GM21447 (cell line): ENCODE data around the gene TTLL13.
"Not testable (repeated sequence)": the region's sequence is repeated elsewhere in the genome, so short reads cannot be mapped to it uniquely, and the experiment has no call there.

Experiments
- ATAC-seq: cut with Tn5 transposase; IDR thresholded peaks from one replicate; pipeline ENCODE4 v1.9.1; 2021; ENCODE audit not compliant: unreplicated experiment

Gene TTLL13

DNA sequence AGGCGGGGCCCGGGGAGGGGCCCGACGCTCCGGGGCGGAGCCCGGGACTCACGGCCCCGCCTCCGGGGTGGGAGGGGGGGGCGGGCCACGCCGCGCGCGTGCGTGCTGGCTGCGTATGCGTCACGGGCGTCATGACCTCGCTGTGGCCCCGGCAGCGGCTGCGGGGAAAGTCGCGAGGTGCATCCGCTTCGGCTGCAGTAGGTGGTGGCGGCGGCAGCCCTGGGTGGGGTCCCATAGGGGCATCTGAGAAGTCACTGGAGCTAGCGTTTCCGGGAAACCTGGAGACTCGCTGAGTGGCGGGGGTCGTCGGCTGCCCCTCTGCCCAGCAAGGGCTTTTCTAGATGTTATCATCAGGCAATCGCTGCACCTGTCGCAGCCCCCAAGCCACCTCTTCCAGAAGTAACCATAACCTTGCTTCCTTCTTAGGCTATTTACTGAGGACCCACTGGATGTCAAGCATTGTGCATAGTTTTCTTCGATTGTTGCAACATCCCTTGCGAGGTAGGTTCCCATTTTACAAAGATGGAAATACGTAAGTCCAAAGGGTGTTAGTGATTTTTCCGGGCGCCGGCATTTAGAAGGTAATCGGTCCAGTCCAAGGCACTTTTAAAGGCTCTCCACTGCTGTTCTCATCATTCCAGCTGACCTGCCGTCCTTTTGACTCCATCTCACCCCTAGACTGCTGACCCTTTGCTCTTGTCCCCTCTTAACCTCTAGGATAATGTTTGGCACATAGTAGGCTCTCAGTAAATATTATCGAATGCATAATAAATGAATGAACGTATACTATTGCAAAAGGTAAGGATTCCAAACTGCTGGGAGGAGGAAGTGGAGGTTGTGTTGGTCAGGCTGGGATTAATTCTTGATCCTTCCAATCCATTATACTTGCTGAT lies 15.0 kb upstream of the TTLL13 start, which contains the start of gene GDPGP1:
Gene GDPGP1, plus strand, starts transcription at position 114 of the 893 bp plus-strand sequence. CDS start 6,700 bp downstream, outside the sequence.
- peak; percentile 56 for ATAC-seq

DNA sequence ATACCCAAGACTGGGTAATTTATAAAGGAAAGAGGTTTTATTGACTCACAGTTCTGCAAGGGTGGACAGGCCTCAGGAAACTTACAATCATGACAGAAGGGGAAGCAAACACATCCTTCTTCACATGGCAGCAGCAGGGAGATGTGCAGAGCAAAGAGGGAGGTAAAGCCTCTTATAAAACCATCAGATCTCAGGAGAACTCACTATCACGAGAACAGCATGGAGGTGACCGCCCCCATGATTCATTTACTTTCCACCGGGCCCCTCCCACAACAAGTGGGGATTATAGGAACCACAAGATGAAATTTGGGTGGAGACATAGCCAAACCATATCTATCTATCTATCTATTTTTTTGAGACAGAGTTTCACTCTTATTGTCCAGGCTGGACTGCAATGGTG lies 10.0 kb upstream of the TTLL13 start:
- ATAC-seq: no peak

DNA sequence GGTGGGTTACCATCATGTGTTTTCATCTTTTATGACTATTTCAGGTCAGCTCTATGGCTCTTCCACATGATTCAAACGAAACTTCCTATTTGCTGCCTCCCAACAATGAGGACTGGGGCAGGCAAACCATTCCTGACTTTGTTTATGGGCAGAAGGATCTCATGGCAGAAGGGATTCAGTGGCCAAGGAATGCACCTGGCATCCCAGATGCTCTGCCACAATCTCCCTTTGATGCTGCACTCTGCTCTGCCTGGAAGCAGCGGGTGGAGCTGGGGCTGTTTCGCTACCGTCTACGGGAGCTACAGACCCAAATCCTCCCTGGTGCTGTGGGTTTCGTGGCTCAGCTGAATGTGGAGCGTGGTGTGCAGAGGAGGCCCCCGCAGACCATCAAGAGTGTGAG lies 8.5 kb upstream of the TTLL13 start:
- no peak for ATAC-seq

DNA sequence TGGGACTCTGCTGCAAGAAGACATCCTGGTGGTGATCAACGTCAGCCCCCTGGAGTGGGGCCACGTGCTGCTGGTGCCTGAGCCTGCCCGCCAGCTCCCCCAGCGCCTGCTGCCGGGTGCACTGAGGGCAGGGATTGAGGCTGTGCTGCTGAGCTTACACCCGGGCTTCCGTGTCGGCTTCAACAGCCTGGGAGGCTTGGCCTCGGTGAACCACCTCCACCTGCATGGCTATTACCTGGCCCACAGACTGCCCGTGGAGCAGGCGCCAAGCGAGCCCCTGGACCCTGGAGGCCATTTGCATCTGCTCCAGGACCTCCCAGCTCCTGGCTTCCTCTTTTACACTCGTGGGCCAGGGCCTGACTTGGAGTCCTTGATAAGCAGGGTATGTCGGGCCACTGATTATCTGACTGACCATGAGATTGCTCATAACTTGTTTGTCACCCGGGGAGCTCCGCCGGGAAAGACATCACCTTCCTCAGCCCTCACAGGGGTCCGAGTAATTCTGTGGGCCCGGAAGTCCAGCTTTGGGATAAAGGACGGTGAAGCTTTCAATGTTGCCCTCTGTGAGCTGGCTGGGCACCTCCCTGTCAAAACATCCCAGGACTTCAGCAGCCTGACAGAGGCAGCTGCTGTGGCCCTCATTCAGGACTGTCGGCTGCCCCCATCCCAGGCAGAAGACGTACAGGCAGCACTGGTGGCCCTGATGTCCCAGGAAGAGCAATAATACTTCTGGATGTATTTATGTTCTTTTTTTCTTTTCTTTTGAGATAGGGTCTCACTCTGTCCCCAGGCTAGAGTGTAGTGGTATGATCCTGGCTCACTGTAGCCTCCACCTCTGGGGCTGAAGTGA lies 7.8 kb upstream of the TTLL13 start:
- no peak for ATAC-seq

DNA sequence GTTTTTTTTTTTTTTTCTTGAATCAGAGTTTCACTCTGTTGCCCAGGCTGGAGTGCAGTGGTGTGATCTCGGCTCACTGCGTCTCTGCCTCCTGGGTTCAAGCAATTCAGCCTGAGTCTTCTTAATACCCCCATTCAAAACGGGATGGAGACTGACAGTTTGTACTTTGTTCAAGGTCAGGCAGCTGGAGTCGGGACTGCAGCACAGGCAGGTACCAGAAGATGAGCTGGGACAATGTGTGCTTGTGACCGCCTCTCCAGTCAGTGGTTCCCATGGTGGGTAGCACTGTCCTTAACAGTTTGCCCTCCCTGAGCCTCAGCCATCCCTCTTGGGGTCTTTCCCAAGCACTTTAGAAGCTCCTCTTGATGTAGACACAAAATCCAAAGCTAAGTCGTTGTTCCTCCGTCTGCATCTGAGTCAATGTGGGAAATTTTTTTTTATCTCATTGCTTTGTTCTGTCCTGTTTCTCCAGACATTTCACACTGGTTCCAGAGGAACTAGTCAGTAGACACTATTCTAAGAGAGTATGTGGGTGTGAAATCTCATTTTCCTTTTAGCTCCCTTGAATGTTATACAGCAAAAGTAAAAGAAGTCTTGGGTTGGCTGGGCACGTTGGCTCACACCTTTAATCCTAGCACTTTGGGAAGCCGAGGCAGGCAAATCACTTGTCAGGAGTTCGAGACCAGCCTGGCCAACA lies 5.3 kb upstream of the TTLL13 start:
- ATAC-seq: no peak

DNA sequence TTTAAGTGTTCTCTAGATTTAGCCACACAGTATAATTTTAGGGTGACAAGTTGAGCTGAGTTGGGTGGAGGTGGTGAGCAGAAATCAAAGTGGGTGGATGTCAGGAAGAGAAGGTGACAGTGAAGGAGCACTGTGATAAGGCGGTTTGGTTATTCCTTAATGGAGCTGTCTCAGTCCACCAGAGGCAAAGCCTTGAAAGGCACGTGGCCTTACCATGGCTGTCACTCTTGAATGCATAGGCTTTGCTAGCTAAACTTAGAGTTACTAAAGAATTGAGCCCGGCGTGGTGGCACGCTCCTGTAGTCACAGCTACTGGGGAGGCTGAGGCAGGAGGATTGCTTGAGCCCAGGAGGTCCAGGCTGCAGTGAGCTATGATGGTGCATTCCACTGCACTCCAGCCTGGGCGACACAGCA lies 560 bp upstream of the TTLL13 start:
- ATAC-seq: no peak

DNA sequence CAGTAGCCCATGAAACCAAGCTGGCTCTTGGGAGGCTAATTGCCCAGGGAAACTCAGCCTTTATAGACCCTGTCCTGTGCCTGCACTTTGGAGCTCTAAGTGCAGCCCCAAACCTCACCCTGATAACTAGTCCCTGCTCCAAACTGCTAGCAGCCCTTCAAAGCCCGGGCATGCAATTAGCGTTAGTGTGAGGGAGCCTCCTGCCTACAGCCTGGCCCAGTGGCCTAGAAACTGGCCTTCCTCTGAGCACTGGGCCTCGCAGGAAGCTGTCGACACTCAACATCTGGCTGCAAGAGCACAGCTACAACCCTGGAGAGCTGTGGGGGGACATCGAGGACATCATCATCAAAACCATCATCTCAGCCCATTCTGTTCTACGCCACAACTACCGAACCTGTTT lies 8.4 kb downstream of the TTLL13 start:
- ATAC-seq: no peak

DNA sequence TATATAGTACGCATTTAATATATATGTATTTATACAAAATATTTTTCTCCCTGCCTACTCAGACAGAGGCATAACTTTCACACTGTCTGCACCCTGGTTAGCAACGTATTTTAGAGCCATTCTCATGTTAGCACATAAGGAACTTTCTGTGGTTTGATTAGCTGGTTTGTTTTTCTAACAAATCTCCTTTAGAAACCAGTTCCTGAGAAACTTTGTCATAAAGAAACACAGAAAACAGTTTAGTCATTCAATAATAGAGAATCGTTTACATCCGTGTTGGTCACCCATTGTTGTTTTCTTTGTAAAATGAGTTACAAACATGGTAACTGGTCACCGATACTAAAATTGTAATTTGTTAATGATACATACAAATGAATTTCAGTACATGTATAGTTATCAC lies 10.2 kb downstream of the TTLL13 start:
- ATAC-seq: peak; percentile 80

DNA sequence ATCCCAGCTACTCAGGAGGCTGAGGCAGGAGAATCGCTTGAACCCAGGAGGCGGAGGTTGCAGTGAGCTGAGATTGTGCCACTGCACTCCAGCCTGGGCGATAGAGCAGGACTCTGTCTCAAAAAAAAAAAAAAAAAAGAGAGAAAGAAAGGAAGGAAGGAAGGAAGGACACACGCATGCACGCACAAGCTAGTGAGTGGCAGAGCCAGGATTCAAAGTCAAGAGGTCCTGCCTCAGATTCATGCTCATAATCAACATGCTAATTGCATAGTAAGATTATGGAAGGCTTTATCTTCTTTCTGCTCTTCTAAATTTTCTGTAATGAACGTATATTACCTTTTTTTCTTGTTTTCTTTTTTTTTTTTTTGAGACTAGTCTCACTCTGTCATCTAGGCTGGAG lies 11.4 kb downstream of the TTLL13 start:
- not testable (repeated sequence) for ATAC-seq

DNA sequence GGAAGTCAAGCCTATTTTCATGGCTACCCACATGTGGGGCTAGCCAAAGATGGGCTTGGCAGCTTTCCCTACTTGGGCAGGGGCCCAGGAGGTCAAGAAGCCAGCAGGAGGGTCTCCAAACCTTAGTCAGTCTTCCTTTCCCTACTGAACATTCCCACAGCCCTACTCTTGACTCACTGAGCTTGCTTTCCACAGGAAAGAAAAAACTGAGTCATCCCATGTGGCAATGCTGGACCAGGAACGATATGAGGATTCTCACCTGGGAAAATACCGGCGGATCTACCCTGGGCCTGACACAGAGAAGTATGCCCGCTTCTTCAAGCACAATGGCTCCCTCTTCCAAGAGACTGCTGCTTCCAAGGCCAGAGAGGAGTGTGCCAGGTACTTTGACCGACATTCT lies 12.5 kb downstream of the TTLL13 start:
- no peak for ATAC-seq

DNA sequence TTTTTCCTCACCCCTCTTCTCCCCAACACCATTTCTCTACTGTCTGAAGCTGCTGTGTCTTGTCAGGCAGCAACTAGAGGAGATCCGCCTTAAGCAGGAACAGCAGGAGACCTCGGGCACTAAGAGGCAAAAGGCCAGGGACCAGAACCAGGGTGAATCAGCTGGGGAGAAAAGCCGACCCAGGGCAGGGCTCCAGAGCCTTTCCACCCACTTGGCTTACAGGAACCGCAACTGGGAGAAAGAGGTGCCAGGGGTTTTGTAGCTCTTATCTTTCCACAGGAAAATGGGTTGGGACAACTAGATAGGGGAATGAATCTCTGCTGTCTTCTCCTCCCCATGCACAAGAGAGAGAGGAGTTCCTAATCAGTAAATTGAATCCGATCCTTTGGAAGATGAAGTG lies 13.1 kb downstream of the TTLL13 start:
- ATAC-seq: no peak

DNA sequence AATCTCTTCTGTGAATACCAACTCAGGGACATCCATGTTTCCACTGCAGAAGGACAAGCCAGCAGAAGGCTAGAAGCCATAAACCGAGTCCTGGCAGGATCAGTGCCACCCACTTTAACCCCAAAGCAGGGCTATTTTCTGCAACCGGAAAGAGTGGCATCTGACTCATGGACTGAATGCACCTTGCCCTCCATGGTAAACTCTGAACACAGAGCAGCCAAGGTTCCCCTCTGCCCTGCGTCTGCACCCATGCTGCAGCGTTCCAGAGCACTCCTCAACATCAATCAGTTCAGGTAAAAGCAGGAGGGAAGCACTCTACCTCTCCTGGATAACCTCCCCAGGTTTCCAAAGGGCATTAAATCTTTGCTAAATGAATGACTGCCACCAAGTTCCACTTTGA lies 15.3 kb downstream of the TTLL13 start:
- ATAC-seq: no peak

DNA sequence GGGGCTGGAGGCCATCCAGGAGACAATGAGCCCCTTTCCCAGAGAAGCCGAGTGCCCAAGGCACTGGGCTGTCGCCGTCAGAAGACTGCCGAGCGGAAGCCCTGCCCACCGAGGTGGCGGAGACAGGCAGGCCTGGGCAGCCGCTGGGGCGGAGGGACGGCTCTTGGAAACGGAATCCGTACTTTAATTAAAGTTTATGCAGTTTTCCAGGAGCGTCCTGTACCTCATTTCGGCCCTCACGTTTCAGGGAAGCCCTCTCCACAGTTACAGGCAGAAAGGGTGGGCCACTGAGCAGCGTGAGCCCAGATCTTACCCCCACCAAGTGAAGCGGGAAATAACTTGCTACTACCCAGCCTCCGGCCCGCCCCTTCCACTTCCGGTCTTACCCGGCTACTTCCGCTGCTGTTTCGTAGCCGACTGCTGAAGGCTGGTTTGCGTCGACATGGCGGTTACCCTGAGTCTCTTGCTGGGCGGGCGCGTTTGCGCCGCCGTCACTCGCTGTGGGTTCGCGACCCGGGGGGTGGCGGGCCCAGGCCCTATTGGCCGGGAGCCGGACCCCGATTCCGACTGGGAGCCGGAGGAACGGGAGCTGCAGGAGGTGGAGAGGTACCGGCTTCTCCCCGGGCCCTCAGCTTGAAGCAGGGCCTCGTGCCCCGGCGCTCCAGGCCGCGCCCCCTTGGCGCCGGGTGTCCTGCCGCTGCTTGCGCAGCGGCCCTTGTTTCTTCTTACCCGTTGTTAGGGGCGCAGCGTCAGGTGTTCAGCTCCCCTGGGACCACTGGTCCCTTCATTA lies 16.1 kb downstream of the TTLL13 start, which contains the start of gene NGRN:
Gene NGRN, plus strand, starts transcription at position 402 of the 790 bp plus-strand sequence. Its CDS starts 41 bp downstream, at position 443.
- peak; percentile 90 for ATAC-seq

DNA sequence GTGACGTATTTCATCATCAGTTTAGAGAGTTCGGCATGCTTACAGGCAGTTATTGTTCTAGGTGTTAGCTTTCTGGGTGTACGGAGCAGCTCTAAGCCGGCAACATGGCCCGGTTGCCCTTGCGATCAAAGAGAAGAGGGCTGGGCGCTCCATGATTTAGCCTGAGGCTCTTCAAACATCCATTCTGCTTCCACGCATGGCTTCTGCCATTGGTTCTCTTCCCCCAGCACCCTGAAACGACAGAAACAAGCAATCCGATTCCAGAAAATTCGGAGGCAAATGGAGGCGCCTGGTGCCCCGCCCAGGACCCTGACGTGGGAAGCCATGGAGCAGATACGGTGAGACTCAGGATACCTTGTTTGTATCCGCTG lies 16.7 kb downstream of the TTLL13 start:
- ATAC-seq: peak; percentile 5

DNA sequence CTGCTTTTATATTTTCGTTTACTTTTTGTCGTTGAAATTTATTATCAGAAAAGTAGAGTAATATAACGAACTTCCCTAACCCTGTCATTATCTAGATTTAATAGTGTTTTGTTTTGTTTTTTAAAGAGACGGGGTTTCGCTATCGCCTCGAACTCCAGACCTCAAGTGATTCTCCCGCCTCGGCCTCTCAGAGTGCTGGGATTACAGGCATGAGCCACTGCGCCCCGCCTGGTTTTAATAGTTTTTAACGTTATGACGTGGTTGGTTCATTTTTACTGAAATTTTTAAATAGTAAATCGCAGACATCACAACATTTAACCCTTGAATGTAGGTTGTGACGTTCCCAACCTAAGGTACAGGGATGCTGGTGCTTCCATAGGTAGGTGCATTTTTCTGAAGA lies 17.1 kb downstream of the TTLL13 start:
- ATAC-seq: no peak

DNA sequence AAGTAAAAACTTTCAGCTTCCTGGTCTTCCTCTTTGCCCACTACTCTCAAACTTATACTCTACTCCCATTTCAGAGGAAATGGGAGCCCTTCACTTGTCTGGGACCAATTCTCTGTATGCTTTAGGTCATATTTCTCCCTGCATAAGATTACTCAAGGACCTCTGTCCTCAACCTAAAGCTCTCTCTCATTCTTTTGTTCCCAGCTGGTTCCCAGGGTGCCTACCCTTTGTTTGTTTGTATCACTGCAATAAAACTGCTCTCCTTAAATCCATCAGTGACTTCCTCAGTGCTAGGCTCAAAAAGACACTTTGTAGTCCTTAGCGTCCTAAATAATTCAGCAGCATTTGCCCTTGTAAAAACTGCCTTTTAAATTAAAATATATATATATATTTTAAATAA lies 19.1 kb downstream of the TTLL13 start:
- ATAC-seq: no peak

DNA sequence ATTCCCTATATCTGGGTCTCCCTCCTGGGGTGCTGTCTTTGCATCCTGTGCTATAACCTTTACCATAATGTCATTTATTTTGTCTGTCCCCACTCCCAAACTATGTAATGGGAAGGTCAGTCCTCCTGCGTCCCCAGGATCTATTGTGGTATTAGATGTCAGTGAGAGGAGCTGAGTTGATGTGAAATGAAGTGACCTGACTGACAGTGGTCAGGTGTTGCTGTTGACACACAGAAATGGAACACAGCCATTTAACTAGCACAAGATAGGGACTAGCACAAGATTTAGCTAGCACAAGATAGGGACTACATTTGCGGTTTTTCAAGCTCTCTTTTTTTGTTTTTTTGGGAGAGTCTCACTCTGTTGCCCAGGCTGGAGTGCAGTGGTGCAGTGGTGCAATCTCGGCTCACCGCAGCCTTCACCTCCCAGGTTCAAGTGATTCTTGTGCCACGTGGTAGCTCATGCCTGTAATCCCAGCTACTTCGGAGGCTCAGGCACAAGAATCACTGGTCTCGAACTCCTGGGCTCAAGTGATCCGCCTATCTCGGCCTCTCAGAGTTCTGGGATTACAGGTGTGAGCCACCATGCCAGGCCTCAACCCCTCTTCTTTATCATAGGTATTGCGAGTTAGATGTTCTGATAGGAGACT lies 21.3 kb downstream of the TTLL13 start:
- ATAC-seq: no peak

DNA sequence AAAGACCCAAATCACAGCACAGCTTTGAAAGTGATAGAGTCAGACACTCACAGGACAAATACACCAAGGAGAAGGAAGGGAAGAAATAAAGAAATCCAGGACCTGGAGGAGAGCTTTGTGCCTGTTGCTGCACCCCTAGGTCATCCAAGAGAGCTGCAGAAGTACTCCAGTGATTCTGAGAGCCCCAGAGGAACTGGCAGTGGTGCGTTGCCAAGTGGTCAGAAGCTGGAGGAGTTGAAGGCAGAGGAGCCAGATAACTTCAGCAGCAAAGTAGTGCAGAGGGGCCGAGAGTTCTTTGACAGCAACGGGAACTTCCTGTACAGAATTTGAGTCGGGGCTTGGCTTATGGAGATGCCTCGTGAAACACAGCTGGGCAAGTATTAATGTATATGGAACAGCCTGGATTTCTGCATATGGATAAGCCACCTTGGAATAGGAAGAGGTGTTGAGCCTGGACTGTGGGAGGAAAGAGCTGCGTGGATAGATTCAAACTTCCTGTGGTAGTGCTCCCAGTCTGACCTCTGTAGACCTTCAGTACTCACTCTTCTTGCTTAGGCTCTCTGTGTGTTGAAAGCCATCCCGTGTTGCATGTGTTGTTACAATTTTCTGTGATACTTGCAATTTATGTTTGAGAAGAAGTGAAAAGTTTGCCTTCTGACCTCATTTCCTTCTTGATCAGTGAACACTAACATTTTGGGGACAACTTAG lies 22.3 kb downstream of the TTLL13 start:
- ATAC-seq: no peak

DNA sequence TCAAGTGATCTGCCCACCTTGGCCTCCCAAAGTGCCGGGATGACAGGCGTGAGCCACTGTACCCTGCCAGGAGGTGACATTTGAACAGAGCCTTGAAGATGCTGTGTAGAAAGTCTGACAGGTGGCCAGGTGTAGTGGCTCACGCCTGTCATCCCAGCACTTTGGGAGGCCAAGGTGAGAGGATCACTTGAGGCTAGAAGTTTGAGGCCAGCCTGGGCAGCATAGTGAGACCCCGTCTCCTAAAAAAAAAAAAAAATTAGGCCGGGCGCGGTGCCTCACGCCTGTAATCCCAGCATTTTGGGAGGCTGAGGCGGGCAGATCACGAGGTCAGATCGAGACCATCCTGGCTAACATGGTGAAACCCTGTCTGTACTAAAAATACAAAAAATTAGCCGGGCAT lies 29.1 kb downstream of the TTLL13 start:
- ATAC-seq: not testable (repeated sequence)
